HCT116 (cell line): ENCODE results near the gene ZFP92. TPM values are rescaled to one million over a fixed set of nuclear protein-coding genes. Genes with fewer than 3 reads are reported as not detected.

ENCODE experiments used
- ATAC-seq: fragments of 200-7000 bp; cut with Tn5 transposase; 2 replicates; pipeline ENCODE4 v1.9.1; 2020; ENCODE audit warnings: mild to moderate bottlenecking, moderate library complexity
- BruUV-seq: library from RNA; stranded (reverse); fragments of 400-500 nt; replicated peaks from 2 replicates; lab custom pipeline; 2021; lab: Mats Ljungman, UMichigan
- CTCF ChIA-PET: fragments of 300-600 bp; sonication (Branson Sonifier 250); formaldehyde crosslinking; loops from one replicate; lab custom pipeline; 2021; ENCODE audit warnings: antibody characterized with exemption; lab: Charles Lee
- POLR2A ChIA-PET: fragments of 300-600, 350-600 bp; sonication (Branson Sonifier 250); formaldehyde crosslinking; loops from one replicate; lab custom pipeline; 2021; ENCODE audit warnings: antibody characterized with exemption; lab: Charles Lee
- RAD21 ChIA-PET, 2 experiments: fragments of 300-600 bp; sonication (Branson Sonifier 250); formaldehyde crosslinking; loops; one replicate each; lab custom pipeline; 2023; ENCODE audit warnings: low total read pairs in 2 of 2; ENCODE audit not compliant: uncharacterized antibody in 2 of 2, unreplicated experiment in 2 of 2, low non-redundant PET in 1 of 2; lab: Charles Lee
- DNase-seq: peaks from one replicate; pipeline ENCODE4 v3.0.0-alpha.2; 2010; ENCODE audit warnings: low read depth, low spot score
- H2AFZ ChIP-seq: fragments of 200-600 bp; shearing (Covaris generic), sonication (generic); 2 replicates; pipeline ENCODE4 v1.6.1; 2017; ENCODE audit warnings: low read depth, mixed run types, mixed read lengths, antibody characterized with exemption, low read length; ENCODE audit not compliant: poor library complexity, severe bottlenecking
- H3K27ac ChIP-seq: 2 replicates; pipeline ENCODE4 v1.5.1; 2012; ENCODE audit warnings: low read depth, low read length
- H3K27me3 ChIP-seq: fragments of 200-600 bp; sonication (generic); 2 replicates; pipeline ENCODE4 v1.6.1; 2016; ENCODE audit warnings: mixed run types, low read length, mixed read lengths; ENCODE audit not compliant: insufficient read depth
- H3K36me3 ChIP-seq, 2 experiments: fragments of 200-500 bp in 1 of 2; fragments of 200-600 bp in 1 of 2; sonication (Bioruptor generic) in 1 of 2; sonication (generic) in 1 of 2; 2 replicates each; pipeline versions ENCODE4 v1.5.1 to v1.6.1; 2014 to 2016; ENCODE audit warnings: low read length in 2 of 2, inconsistent platforms in 1 of 2, mixed read lengths in 1 of 2, mixed run types in 1 of 2; ENCODE audit not compliant: insufficient read depth in 2 of 2, control insufficient read depth in 1 of 2
- H3K4me1 ChIP-seq, 2 experiments: fragments of 200-600 bp in 1 of 2; sonication (generic) in 1 of 2; 2 replicates each; pipeline versions ENCODE4 v1.5.1 to v1.6.1; 2012 to 2017; ENCODE audit warnings: low read length in 2 of 2, inconsistent platforms in 1 of 2, mild to moderate bottlenecking in 1 of 2, mixed read lengths in 1 of 2, mixed run types in 1 of 2, moderate library complexity in 1 of 2; ENCODE audit not compliant: insufficient read depth in 2 of 2, control insufficient read depth in 1 of 2
- H3K4me2 ChIP-seq: fragments of 200-600 bp; sonication (generic); 2 replicates; pipeline ENCODE4 v1.6.1; 2017; ENCODE audit warnings: mixed run types, low read length, mixed read lengths
- H3K4me3 ChIP-seq, 2 experiments: fragments of 200-600 bp in 1 of 2; sonication (generic) in 1 of 2; replicated peaks in 1 of 2; 2 replicates each; pipeline ENCODE4 v1.5.1; 2011 to 2016; ENCODE audit warnings: low read length in 2 of 2, control low read depth in 1 of 2, low read depth in 1 of 2, mild to moderate bottlenecking in 1 of 2, mixed read lengths in 1 of 2, mixed run types in 1 of 2
- H3K79me2 ChIP-seq: fragments of 200-600 bp; sonication (generic); 2 replicates; pipeline ENCODE4 v1.6.1; 2017; ENCODE audit warnings: mild to moderate bottlenecking, mixed run types, low read length, moderate library complexity, mixed read lengths; ENCODE audit not compliant: insufficient read depth
- H3K9ac ChIP-seq: fragments of 200-600 bp; sonication (generic); 2 replicates; pipeline ENCODE4 v1.6.1; 2016; ENCODE audit warnings: low read length, mixed read lengths
- H3K9me2 ChIP-seq: fragments of 200-600 bp; sonication (generic), shearing (Covaris generic); 2 replicates; pipeline ENCODE4 v1.6.1; 2017; ENCODE audit warnings: mixed run types, mild to moderate bottlenecking, moderate library complexity; ENCODE audit not compliant: insufficient read depth
- H3K9me3 ChIP-seq, 2 experiments: fragments of 200-500 bp in 1 of 2; fragments of 200-600 bp in 1 of 2; sonication (Bioruptor generic) in 1 of 2; sonication (generic) in 1 of 2; 2 replicates each; pipeline ENCODE4 v1.6.1; 2014 to 2017; ENCODE audit warnings: low read length in 2 of 2, mixed read lengths in 2 of 2, inconsistent platforms in 1 of 2, low read depth in 1 of 2, mild to moderate bottlenecking in 1 of 2, mixed run types in 1 of 2, moderate library complexity in 1 of 2; ENCODE audit not compliant: control insufficient read depth in 1 of 2, insufficient read depth in 1 of 2
- H4K20me1 ChIP-seq: fragments of 200-600 bp; sonication (generic), shearing (Covaris generic); 2 replicates; pipeline ENCODE4 v1.6.1; 2017; ENCODE audit warnings: mixed run types, mild to moderate bottlenecking, moderate library complexity; ENCODE audit not compliant: insufficient read depth
- CBX3 ChIP-seq: IDR thresholded peaks from 2 replicates; pipeline ENCODE4 v1.6.1; 2012; ENCODE audit warnings: low read depth
- CEBPB ChIP-seq: IDR thresholded peaks from 2 replicates; pipeline ENCODE4 v1.6.1; 2012; ENCODE audit warnings: low read depth
- CTCF ChIP-seq, 3 experiments: fragments of 200-600 bp in 1 of 3; sonication (generic) in 1 of 3; IDR thresholded peaks in 2 of 3; conservative IDR thresholded peaks in 1 of 3; 2 replicates each; pipeline ENCODE4 v1.5.1; 2012 to 2017; ENCODE audit warnings: low read depth in 2 of 3, low read length in 2 of 3, antibody characterized with exemption in 1 of 3, borderline replicate concordance in 1 of 3, control low read depth in 1 of 3, mild to moderate bottlenecking in 1 of 3, mixed read lengths in 1 of 3, mixed run types in 1 of 3, moderate library complexity in 1 of 3; ENCODE audit not compliant: insufficient read depth in 1 of 3
- EGR1 ChIP-seq: IDR thresholded peaks from 2 replicates; pipeline ENCODE4 v1.6.1; 2012; ENCODE audit warnings: low read depth
- ELF1 ChIP-seq: IDR thresholded peaks from 2 replicates; pipeline ENCODE4 v1.6.1; 2012; ENCODE audit warnings: low read depth, borderline replicate concordance
- EZH2 ChIP-seq: fragments of 200-600 bp; sonication (generic); IDR thresholded peaks from 2 replicates; pipeline ENCODE4 v1.6.1; 2017; ENCODE audit warnings: antibody characterized with exemption, mixed run types
- EZH2phosphoT487 ChIP-seq: fragments of 200-600 bp; IDR thresholded peaks from 2 replicates; pipeline ENCODE4 v1.6.1; 2018; ENCODE audit warnings: antibody characterized with exemption, borderline replicate concordance
- FOSL1 ChIP-seq: IDR thresholded peaks from 2 replicates; pipeline ENCODE4 v1.6.1; 2012; ENCODE audit warnings: low read depth
- POLR2A ChIP-seq: IDR thresholded peaks from 2 replicates; pipeline ENCODE4 v1.7.0; 2011; ENCODE audit warnings: borderline replicate concordance; ENCODE audit not compliant: insufficient read depth, insufficient read length; ENCODE audit errors: extremely low read depth
- RAD21 ChIP-seq: IDR thresholded peaks from 2 replicates; pipeline ENCODE4 v1.6.1; 2012; ENCODE audit warnings: low read depth, mild to moderate bottlenecking
- REST ChIP-seq: IDR thresholded peaks from 2 replicates; pipeline ENCODE4 v1.6.1; 2012; ENCODE audit warnings: low read depth
- SRF ChIP-seq: IDR thresholded peaks from 2 replicates; pipeline ENCODE4 v1.6.1; 2012; ENCODE audit warnings: low read depth
- ZFX ChIP-seq: fragments of 450-650 bp; IDR thresholded peaks from 2 replicates; pipeline ENCODE4 v1.6.1; 2017
- ZNF274 ChIP-seq: fragments of 200-500 bp; sonication (Bioruptor generic); IDR thresholded peaks from 2 replicates; pipeline ENCODE4 v1.6.1; 2014; ENCODE audit warnings: mild to moderate bottlenecking, low read depth, low read length, inconsistent platforms
- intact Hi-C: fragments of 100-400 bp; cut with micrococcal nuclease; formaldehyde crosslinking; loops from 2 replicates; pipeline ENCODE4 v1.10.0; 2022
- total RNA-seq: library from RNA; stranded (reverse); gene quantifications from one replicate; pipeline ENCODE4 v1.2.1, GENCODE V29; 2021; ENCODE audit not compliant: unreplicated experiment
- TF ChIP-seq, protein P1 (sequence below): IDR thresholded peaks from 2 replicates; pipeline ENCODE4 v1.6.1; 2012

The ZFP92 gene
- total RNA-seq, 1 experiment from 2014 or later: not detected

DNA sequence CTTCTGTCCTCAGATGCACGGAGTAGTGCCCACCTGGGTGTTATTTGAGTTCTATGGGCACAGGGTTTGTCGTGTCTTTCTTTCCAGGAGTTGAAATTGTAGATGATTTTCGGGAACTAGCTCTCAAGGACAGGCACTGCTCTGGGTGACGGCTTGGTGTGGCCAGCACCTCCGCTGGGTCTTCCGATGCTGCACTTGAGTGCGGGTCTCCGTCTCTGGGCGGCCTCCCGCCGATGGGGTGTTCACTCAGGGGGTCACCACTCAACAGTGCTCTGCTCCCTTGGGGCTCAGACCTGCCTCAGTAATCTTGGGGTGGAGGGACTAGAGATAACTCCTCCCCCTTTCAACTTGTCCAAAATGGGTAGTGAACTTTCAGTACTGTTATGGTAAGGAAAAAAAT, 2.5 kb downstream of the ZFP92 start (continued):
- TF ChIP-seq CTCF (IDR thresholded peaks at IDR 0.05 in 2 of 3, conservative IDR thresholded peaks at IDR 0.05 in 1 of 3; ENCODE audit: borderline replicate concordance in 1 of 3, insufficient read depth in 1 of 3, low read depth in 2 of 3, low read length in 2 of 3): no peak
- no peak for TF ChIP-seq EZH2

- H3K79me2 ChIP-seq: no peaks in the 10 kb centered on the region
- no TSS peak for BruUV-seq
- RAD21 ChIA-PET: no interaction called here
- no peak overlapping the region for H3K4me2 ChIP-seq
- H3K4me1 ChIP-seq: no peaks in the 10 kb centered on the region
- H3K4me3 ChIP-seq: no peak overlapping the region
- POLR2A ChIA-PET: no interaction called here
- ATAC-seq (no peak), DNase-seq (no peak)
- H3K9ac ChIP-seq: no peak overlapping the region
- no peak overlapping the region for H2AFZ ChIP-seq
- CTCF ChIA-PET: no interaction called here
- no peaks in the 10 kb centered on the region for H3K9me3 ChIP-seq
- no peaks in the 10 kb centered on the region for H3K9me2 ChIP-seq
- H4K20me1 ChIP-seq: no peaks in the 10 kb centered on the region
- intact Hi-C loops: no loop called here
- no peak overlapping the region for H3K27ac ChIP-seq
- no peaks in the 10 kb centered on the region for H3K36me3 ChIP-seq
- no peak for TF ChIP-seq ELF1
- TF ChIP-seq EZH2: no peak
- no peak for TF ChIP-seq CBX3
- TF ChIP-seq RAD21: no peak
- TF ChIP-seq, protein P1, sequence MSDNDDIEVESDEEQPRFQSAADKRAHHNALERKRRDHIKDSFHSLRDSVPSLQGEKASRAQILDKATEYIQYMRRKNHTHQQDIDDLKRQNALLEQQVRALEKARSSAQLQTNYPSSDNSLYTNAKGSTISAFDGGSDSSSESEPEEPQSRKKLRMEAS: no peak
- no peak for TF ChIP-seq EGR1
- TF ChIP-seq POLR2A: no peak
- no peak for TF ChIP-seq EZH2phosphoT487
- TF ChIP-seq CTCF (IDR thresholded peaks at IDR 0.05 in 2 of 3, conservative IDR thresholded peaks at IDR 0.05 in 1 of 3; ENCODE audit: borderline replicate concordance in 1 of 3, insufficient read depth in 1 of 3, low read depth in 2 of 3, low read length in 2 of 3): no peak
- no peak for TF ChIP-seq FOSL1
- TF ChIP-seq ZFX: no peak
- TF ChIP-seq CEBPB: no peak
- TF ChIP-seq REST: no peak
- TF ChIP-seq SRF: no peak
- TF ChIP-seq ZNF274: no peak
- no peaks in the 10 kb centered on the region for H3K27me3 ChIP-seq
Observed at GRCh38 chrX:153414856-153415510, 3.7 kb downstream of the ZFP92 start.
